Endothelial cell (in vitro differentiated cells): ENCODE measurements around the gene SEC24D. TPM values are rescaled to one million over a fixed set of nuclear protein-coding genes. Genes with fewer than 3 reads are reported as not detected.
A peak's percentile ranks its signal among the peaks of the same experiment; 100 is the strongest.

Experiments used
- DNase-seq: peaks from one replicate; pipeline ENCODE4 v3.0.0; 2021; ENCODE audit warnings: low spot score
- H3K27ac Mint-ChIP-seq: one replicate; pipeline ENCODE4 v1.8.0; 2021; ENCODE audit warnings: mixed read lengths, inconsistent platforms; ENCODE audit not compliant: unreplicated experiment
- H3K27me3 Mint-ChIP-seq: one replicate; pipeline ENCODE4 v1.8.0; 2021; ENCODE audit warnings: mild to moderate bottlenecking, moderate library complexity, mixed read lengths, inconsistent platforms; ENCODE audit not compliant: unreplicated experiment
- H3K36me3 Mint-ChIP-seq: one replicate; pipeline ENCODE4 v1.8.0; 2021; ENCODE audit warnings: mild to moderate bottlenecking, low read depth, mixed read lengths, inconsistent platforms; ENCODE audit not compliant: unreplicated experiment
- H3K4me1 Mint-ChIP-seq: one replicate; pipeline ENCODE4 v1.8.0; 2021; ENCODE audit warnings: mild to moderate bottlenecking, mixed read lengths, inconsistent platforms; ENCODE audit not compliant: unreplicated experiment
- H3K4me3 Mint-ChIP-seq: one replicate; pipeline ENCODE4 v1.8.0; 2021; ENCODE audit warnings: mild to moderate bottlenecking, mixed read lengths, inconsistent platforms; ENCODE audit not compliant: unreplicated experiment
- H3K9me3 Mint-ChIP-seq: one replicate; pipeline ENCODE4 v1.8.0; 2021; ENCODE audit warnings: mixed read lengths, inconsistent platforms; ENCODE audit not compliant: unreplicated experiment
- CTCF ChIP-seq: fragments of 200-600 bp; sonication (generic); IDR thresholded peaks from one replicate; pipeline ENCODE4 v1.5.0; 2021; ENCODE audit warnings: antibody characterized with exemption; ENCODE audit not compliant: unreplicated experiment
- total RNA-seq: library from RNA; stranded (reverse); fragmentation: NEBNext Ultra II Directional; extraction: Animal tissue kit (Norgen Biotek cat#: 25700); gene quantifications from one replicate; pipeline ENCODE4 v1.2.1, GENCODE V29; 2021; ENCODE audit not compliant: unreplicated experiment

Gene SEC24D
- total RNA-seq, 1 donor from 2014 or later: 70.4 TPM

- peaks cover 23% of the 10 kb centered on the region for H3K36me3 Mint-ChIP-seq
These were observed 132.8 kb downstream of the SEC24D start for GRCh38 chr4:118703118-118703517.

GRCh38 chr4:118684873-118685811, 150.8 kb downstream of the SEC24D start, which contains the start of gene METTL14:
TSS of gene METTL14 (plus strand) at chr4:118685392. CDS start at chr4:118685535, 143 bp downstream.
- peak; percentile 90 for DNase-seq
- no peak for TF ChIP-seq CTCF
- peaks cover 3% of the 10 kb centered on the region for H3K27me3 Mint-ChIP-seq
- peak within 1 kb of the TSS; percentile 100 for H3K4me3 Mint-ChIP-seq
- H3K36me3 Mint-ChIP-seq: peaks cover 8% of the 10 kb centered on the region
- H3K9me3 Mint-ChIP-seq: no peaks in the 10 kb centered on the region
- H3K4me1 Mint-ChIP-seq: peaks cover 9% of the 10 kb centered on the region
- H3K27ac Mint-ChIP-seq: peak within 1 kb of the TSS; percentile 98

More at GRCh38 chr4:118703118-118703517, 132.8 kb downstream of the SEC24D start:
- Mint-ChIP-seq H3K4me3 (no peak overlapping the region), H3K27me3 (no peaks in the 10 kb centered on the region), H3K4me1 (no peaks in the 10 kb centered on the region), H3K9me3 (no peaks in the 10 kb centered on the region), H3K27ac (no peak overlapping the region)
- no peak for DNase-seq
- TF ChIP-seq CTCF: no peak

- DNase-seq: no peak
- H3K36me3 Mint-ChIP-seq: peaks cover 4% of the 10 kb centered on the region
- H3K27ac Mint-ChIP-seq: peak overlapping the region; percentile 65
- no peak overlapping the region for H3K4me3 Mint-ChIP-seq
- peaks cover 3% of the 10 kb centered on the region for H3K27me3 Mint-ChIP-seq
- H3K9me3 Mint-ChIP-seq: no peaks in the 10 kb centered on the region
- TF ChIP-seq CTCF: no peak
- H3K4me1 Mint-ChIP-seq: peaks cover 9% of the 10 kb centered on the region
These were observed 152.4 kb downstream of the SEC24D start for GRCh38 chr4:118683513-118683912.

- H3K27ac Mint-ChIP-seq: peak overlapping the region; percentile 65
These were observed 153.0 kb downstream of the SEC24D start for GRCh38 chr4:118682928-118683327.

More at GRCh38 chr4:118682928-118683327, 153.0 kb downstream of the SEC24D start:
- H3K36me3 Mint-ChIP-seq: peaks cover 4% of the 10 kb centered on the region
- TF ChIP-seq CTCF: peak; percentile 49
- no peak for DNase-seq
- H3K27me3 Mint-ChIP-seq: peaks cover 3% of the 10 kb centered on the region
- no peak overlapping the region for H3K4me3 Mint-ChIP-seq
- H3K9me3 Mint-ChIP-seq: no peaks in the 10 kb centered on the region
- H3K4me1 Mint-ChIP-seq: peaks cover 9% of the 10 kb centered on the region
